Chondrocyte (in vitro differentiated cells): ENCODE results near the gene KRT33B. TPM values are rescaled to one million over a fixed set of nuclear protein-coding genes. Genes with fewer than 3 reads are reported as not detected.
"Not testable (repeated sequence)": the region's sequence is repeated elsewhere in the genome, so short reads cannot be mapped to it uniquely, and the experiment has no call there.

Source experiments
- DNase-seq: peaks from one replicate; pipeline ENCODE4 v3.0.0; 2021; ENCODE audit warnings: mixed read lengths, low spot score
- H3K27ac Mint-ChIP-seq: one replicate; pipeline ENCODE4 v1.8.0; 2021; ENCODE audit warnings: mild to moderate bottlenecking, moderate library complexity, mixed read lengths; ENCODE audit not compliant: unreplicated experiment
- H3K27me3 Mint-ChIP-seq: 2 replicates; pipeline ENCODE4 v1.8.0; 2021; ENCODE audit warnings: low read depth, mixed read lengths
- H3K36me3 Mint-ChIP-seq: 2 replicates; pipeline ENCODE4 v1.8.0; 2021; ENCODE audit warnings: low read depth, mixed read lengths
- H3K4me1 Mint-ChIP-seq: 2 replicates; pipeline ENCODE4 v1.8.0; 2021; ENCODE audit warnings: low read depth, mild to moderate bottlenecking, mixed read lengths
- H3K4me3 Mint-ChIP-seq: one replicate; pipeline ENCODE4 v1.8.0; 2021; ENCODE audit warnings: mild to moderate bottlenecking, moderate library complexity, mixed read lengths; ENCODE audit not compliant: unreplicated experiment
- H3K9me3 Mint-ChIP-seq: 2 replicates; pipeline ENCODE4 v1.8.0; 2021; ENCODE audit warnings: low read depth, mixed read lengths
- CTCF ChIP-seq: fragments of 200-600 bp; sonication (generic); IDR thresholded peaks from 2 replicates; pipeline ENCODE4 v1.5.0; 2021; ENCODE audit warnings: antibody characterized with exemption, mild to moderate bottlenecking, moderate library complexity
- total RNA-seq: library from RNA; stranded (reverse); gene quantifications from 3 replicates; pipeline ENCODE4 v1.2.1, GENCODE V29; 2021

Gene KRT33B
- total RNA-seq, 1 donor from 2014 or later: not detected

- no peak for TF ChIP-seq CTCF
- no peaks in the 10 kb centered on the region for H3K4me1 Mint-ChIP-seq
- H3K27me3 Mint-ChIP-seq: peaks cover 4% of the 10 kb centered on the region
- H3K27ac Mint-ChIP-seq: no peak within 1 kb of the TSS
- H3K4me3 Mint-ChIP-seq: no peak within 1 kb of the TSS
- no peaks in the 10 kb centered on the region for H3K9me3 Mint-ChIP-seq
- peaks cover 1% of the 10 kb centered on the region for H3K36me3 Mint-ChIP-seq
- no peak for DNase-seq
Measured at GRCh38 chr17:41396996-41397660, 27.5 kb upstream of the KRT33B start, which contains the start of gene KRT31. Gene KRT31, minus strand, starts transcription at chr17:41397608. Its CDS starts 69 bp downstream, at chr17:41397539.

- H3K4me3 Mint-ChIP-seq: no peak overlapping the region
- H3K4me1 Mint-ChIP-seq: no peaks in the 10 kb centered on the region
- no peak overlapping the region for H3K27ac Mint-ChIP-seq
- DNase-seq: no peak
- H3K9me3 Mint-ChIP-seq: no peaks in the 10 kb centered on the region
- peaks cover 4% of the 10 kb centered on the region for H3K27me3 Mint-ChIP-seq
- peaks cover 1% of the 10 kb centered on the region for H3K36me3 Mint-ChIP-seq
- no peak for TF ChIP-seq CTCF
Measured at GRCh38 chr17:41396340-41396739, 26.7 kb upstream of the KRT33B start.

- H3K4me1 Mint-ChIP-seq: no peaks in the 10 kb centered on the region
- H3K27ac Mint-ChIP-seq: no peak overlapping the region
- no peaks in the 10 kb centered on the region for H3K9me3 Mint-ChIP-seq
- H3K36me3 Mint-ChIP-seq: peaks cover 1% of the 10 kb centered on the region
- peaks cover 4% of the 10 kb centered on the region for H3K27me3 Mint-ChIP-seq
- TF ChIP-seq CTCF: no peak
- H3K4me3 Mint-ChIP-seq: no peak overlapping the region
- no peak for DNase-seq
Measured at GRCh38 chr17:41395611-41396010, 26.0 kb upstream of the KRT33B start.

DNA sequence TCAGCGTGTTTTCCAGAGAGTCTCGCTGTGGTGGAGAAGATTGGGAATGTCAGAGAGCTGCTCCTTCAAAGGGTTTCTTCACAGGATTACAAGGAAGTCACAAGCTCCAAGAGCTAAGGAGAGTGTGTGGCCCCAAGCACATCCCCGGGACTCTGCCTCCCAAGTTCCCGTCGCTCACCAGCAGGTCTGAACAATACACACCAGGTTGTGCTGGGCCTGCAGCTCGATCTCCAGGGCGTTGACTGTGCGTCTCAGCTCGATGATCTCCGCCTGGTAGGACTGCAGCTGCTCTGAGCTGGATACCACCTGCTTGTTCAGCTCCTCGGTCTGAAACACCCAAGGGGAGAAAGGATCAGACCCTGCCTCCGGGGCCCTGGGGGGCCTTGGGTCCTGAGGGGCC is 25.4 kb upstream of the KRT33B start:
- DNase-seq, H3K4me3 Mint-ChIP-seq, H3K9me3 Mint-ChIP-seq, H3K27ac Mint-ChIP-seq, H3K36me3 Mint-ChIP-seq, H3K27me3 Mint-ChIP-seq, H3K4me1 Mint-ChIP-seq: not testable (repeated sequence)

- no peaks in the 10 kb centered on the region for H3K4me1 Mint-ChIP-seq
- H3K9me3 Mint-ChIP-seq: no peaks in the 10 kb centered on the region
- H3K27me3 Mint-ChIP-seq: peaks cover 2% of the 10 kb centered on the region
- no peak overlapping the region for H3K4me3 Mint-ChIP-seq
- H3K27ac Mint-ChIP-seq: no peak overlapping the region
- TF ChIP-seq CTCF: no peak
- H3K36me3 Mint-ChIP-seq: no peaks in the 10 kb centered on the region
- no peak for DNase-seq
Measured at GRCh38 chr17:41394254-41394996, 24.8 kb upstream of the KRT33B start.
